Measurements from ENCODE around the gene ARL5A.

Gene ARL5A

DNA sequence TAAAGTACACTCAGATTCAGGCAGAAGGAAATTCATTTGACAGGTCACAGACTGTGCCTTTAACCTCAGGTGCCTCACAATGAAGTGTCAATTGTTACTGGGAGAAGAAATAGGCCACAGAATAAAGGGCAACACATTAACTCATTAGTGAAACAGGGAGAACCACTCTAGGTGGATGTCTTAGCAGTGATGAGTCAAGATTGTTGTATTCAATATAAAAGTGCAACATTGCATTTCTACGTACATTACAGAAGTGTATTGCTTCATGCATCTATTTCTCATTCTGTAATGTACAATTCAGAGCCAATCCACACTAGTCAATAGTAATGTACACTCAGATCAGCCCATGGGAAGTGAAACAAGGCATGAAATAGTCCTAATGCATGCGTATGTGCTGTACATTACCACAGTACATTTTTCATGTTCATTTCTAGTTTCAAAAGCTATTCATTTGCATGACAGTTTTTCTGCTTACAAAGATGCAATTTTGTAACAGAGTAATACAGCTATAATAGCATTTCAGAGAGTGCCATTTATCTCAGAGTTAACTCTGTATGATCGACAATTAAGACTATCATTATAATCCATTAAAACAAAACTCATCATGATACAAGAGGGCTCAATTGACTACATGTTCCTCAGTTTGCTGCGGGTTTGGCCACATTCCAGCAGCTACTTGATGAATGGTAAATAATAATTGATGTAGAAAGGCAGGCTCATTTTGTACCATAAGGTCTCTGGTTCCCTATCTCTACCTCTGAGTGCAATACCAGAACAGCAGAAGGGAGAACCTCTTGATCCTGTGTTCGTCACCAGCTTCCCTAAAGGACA lies 12.2 kb upstream of the ARL5A start:
- DNase-seq = no peak

GRCh38 chr2:151837926-151838325 lies 9.7 kb upstream of the ARL5A start:
- no peak for DNase-seq

GRCh38 chr2:151833984-151834383 lies 5.8 kb upstream of the ARL5A start:
- no peak for DNase-seq

DNA sequence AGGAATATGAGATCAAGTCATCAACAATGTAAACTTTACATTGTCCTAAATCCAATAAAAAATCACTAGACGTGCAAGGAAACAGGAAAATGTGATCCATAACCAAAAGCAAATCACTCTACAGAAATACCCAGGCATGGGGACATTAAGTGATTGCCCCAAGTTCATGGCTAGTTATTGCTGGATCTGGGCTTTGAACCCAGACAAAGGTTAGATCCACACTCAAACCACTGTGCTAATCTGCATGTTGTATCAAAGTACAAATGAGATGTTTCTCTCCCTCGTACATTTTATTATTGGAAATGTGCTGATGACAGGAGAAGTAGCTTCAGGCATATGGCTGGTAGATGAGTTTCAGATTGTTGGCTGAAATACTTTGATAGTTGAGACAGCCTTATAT lies 2.7 kb upstream of the ARL5A start:
- DNase-seq = no peak

- no peak for DNase-seq
These were observed 686 bp upstream of the ARL5A start for GRCh38 chr2:151828890-151829324.

DNA sequence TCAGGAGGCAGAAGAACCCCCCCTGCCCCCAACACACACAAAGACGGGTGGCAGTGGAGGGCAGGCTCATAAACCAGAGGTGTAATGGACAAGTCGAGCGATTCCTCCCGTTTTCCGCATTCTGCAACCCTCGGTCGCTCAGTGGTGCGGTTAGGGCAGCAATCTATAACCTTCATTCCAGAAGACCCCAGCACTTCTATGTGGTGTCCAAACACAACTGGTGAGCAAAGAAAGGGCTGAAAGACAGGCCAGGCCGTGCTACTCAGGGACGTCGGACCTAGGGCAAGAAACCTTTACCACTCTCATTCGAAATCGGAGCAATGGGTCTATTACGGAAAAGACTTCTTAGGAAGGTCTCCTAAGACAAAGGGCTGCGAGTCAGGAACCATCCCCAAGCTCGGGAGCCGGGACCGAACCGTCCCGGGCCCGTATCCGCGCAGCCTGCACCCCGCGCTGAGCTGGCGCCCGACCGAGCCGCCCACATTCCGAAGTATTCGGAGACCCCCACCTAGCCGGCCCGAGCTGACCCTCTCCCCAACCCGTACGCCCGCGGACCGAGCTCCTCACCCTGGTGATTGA lies 568 bp downstream of the ARL5A start:
- DNase-seq = peak; percentile 27

DNA sequence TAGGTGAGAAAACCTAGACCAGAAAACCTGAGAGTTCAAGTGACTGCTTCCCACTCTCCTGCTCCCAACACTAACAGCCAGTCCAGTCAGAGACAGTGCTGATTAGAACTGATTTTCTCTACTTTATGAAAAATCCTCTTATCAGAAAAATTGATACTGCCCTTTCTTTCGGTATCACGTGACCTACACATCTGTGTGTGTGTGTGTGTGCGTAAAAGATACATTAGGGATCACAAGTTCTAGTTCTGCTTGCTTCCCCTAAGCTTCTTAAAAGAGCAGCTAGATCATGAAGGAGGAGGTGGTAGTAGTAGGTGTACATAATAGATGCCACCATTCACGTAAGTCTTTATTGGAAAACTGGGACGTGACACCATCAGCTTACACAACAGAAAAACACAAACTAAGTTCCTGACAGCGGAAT lies 1.5 kb downstream of the ARL5A start:
- no peak for DNase-seq

DNA sequence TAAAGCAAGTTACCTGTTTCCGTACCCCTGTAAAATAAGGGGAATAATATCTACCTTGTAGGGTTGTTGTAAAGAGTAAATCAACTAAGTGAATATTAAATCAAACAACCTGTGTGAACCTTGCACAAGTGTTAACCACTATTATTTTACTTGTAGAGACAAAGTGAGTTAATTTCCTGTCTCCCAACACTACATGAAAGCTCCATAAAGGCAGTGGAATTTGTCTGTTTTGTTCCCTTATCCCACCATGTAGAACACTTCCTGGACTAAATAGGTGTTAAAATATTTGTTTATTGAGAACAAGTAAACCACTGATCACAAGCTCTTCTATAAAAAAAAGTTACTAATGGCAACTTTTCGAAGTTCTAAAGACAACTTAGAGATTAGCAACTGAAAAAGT lies 3.3 kb downstream of the ARL5A start:
- no peak for DNase-seq

DNA sequence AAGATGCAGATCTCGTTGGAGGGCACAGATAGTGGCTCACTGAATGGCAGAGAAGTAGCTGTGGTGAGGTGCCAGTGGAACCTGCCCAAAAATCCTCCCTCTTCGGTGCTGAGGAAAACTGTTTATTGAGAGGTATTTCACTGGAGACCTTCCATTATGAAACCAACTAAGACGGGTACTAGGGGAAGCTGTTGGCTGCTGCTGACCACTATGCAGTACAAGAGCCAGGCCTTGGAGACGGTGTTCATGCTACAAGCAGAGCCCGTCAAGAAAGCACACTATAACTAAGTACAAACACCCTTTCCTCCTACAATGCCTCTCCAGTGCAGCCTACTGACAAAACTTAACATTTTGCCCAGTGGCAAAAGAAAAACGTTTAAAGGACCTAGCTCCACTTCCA lies 4.6 kb downstream of the ARL5A start:
- no peak for DNase-seq

- no peak for DNase-seq
These were observed 8.3 kb downstream of the ARL5A start for GRCh38 chr2:151819920-151820319.

DNA sequence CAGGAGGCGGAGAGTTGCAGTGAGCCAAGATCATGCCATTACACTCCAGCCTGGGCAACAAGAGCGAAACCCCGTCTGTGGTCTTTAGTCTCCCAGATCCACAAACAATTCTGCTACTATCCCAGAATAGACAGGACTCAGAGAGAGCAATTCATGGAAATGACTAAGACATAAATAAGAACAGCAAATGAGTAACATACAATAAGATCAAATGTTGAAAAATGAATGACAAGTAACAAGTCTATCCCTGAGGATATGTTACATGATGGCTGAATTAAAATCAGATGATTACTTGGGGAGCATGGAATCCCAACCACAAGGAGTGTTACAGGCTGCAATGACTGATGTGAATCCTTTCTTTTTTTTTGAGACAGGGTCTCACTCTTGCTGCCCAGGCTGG lies 10.3 kb downstream of the ARL5A start:
- no peak for DNase-seq

DNA sequence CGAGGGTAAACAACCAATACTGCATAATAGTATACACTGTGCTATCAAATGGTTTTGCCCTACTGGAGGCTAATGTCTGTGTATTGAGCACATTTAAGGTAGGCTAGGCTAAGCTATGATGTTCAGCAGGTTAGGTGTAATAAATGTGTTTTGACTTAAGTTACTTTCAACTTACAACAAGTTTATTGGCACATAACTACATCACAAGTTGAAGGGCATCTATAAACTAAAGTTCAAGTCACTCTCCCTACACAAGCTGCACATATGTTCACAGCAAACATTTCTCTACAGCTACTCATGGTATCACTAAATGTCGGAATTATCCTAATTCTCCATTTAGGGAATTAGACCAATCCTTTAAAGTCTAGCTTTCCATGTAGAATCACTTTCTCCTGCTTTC lies 11.4 kb downstream of the ARL5A start:
- no peak for DNase-seq

- no peak for DNase-seq
These were observed 12.3 kb downstream of the ARL5A start for GRCh38 chr2:151815821-151816489.

DNA sequence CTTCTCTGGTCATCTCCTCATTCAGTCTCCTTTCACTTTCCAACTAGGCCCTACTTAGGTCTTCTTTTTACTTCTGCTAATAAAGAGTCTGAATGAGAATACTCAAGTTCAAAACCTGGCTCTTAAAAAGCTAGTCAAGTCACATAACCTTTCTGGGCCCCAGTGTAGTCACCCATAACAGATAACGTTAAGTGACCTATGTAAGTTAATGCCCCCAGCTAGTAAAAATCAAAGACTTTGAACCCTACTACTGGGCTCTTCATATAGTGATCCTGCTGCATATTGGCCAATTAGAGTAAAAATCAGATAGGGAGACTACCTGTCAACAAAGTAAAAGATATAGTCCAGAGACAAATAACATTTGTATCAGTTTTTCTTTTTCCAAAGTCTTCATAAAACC lies 17.7 kb downstream of the ARL5A start:
- no peak for DNase-seq

GRCh38 chr2:151809073-151809383 lies 19.2 kb downstream of the ARL5A start:
- DNase-seq = no peak

DNA sequence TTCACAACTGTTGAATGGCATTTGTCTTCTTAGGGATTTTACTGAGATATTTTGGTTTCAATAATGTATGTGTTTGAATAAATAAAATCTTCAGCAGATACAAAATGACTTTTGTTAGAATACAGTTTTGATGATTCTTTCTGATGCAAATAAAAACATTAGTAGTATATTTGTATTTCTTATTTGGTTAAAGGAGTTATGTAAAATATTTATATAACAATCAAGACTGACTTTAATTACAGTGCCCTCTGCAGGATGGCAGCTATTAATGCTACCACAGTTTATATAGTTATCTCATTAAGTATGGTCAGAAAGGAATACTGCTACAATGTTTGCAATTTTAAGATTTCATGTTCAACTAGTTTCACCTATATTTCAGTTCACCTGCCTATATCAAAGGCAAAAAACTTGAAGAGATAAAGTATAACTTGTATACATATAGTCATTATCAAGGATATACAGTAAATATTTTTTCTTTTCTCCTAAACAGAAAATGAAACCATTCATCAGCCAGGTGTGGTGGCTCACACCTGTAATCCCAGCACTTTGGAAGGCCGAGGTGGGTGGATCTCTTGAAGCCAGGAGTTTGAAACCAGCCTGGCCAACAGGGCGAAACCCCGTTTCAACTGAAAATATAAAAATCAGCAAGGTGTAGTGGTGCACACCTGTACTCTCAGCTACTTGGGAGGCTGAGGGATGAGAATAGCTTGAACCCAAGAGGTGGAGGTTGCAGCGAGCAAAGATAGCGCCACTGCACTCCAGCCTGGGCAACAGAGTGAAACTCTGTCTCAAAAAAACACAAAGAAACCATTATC lies 19.8 kb downstream of the ARL5A start:
- DNase-seq = no peak

- no peak for DNase-seq
These were observed 22.3 kb downstream of the ARL5A start for GRCh38 chr2:151805961-151806360.

- no peak for DNase-seq
These were observed 22.9 kb downstream of the ARL5A start for GRCh38 chr2:151805343-151805742.

DNA sequence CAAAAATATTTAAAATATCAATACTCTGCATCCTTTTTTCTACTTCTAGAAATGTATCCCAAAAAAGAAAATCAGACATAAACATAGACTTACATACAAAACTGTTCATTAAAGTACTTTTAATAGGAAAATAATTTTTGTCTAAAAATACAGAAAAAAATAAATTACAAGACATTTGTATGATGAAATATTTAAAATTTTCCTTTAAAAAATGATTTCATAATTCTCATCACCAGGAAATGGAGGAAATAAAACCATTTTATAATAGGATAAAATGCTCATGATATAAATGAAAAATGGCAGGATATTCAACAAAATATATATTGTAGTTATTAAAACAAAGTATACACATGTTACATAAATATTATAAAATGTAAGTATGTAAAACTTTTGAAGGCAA lies 24.4 kb downstream of the ARL5A start:
- DNase-seq = no peak

DNA sequence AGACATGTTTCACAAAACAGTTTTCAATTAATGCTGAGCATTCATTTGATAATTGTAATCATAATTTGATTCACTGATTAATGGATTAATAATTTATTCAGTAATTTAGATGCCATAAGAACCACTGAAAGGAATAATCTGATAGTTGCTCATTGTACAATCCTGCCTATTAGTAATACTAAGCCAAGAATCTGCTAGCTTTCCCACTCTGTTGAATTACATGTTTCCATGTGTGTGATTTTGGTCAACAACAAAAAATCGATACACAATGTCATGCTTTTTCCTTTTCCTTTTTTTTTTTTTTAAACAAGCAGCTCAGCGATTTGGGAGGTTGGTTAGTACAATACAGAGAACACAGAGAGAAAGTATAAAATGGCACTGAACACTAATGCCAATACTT lies 25.9 kb downstream of the ARL5A start:
- DNase-seq = no peak

- DNase-seq = no peak
These were observed 28.3 kb downstream of the ARL5A start for GRCh38 chr2:151799886-151800292.

GRCh38 chr2:151796774-151797173 lies 31.4 kb downstream of the ARL5A start:
- DNase-seq = no peak

GRCh38 chr2:151795646-151796240 lies 32.5 kb downstream of the ARL5A start:
- no peak for DNase-seq

All from stimulated activated CD4-positive, alpha-beta T cell treated with anti-CD3 and anti-CD28 coated beads, Interleukin-4, amount 100 ng/mL, for 24 hours (primary cell).